Endothelial cell of umbilical vein (primary cell): ENCODE results near the gene IFNB1. TPM values are rescaled to one million over a fixed set of nuclear protein-coding genes. Genes with fewer than 3 reads are reported as not detected.

ENCODE experiments used
- BruUV-seq: library from RNA; stranded (reverse); fragments of 400-500 nt; replicated peaks from 2 replicates; lab custom pipeline; 2021; lab: Mats Ljungman, UMichigan
- CTCF ChIA-PET: fragments of 300-600, 350-600 bp; sonication (Branson Sonifier 250); formaldehyde crosslinking; loops from one replicate; lab custom pipeline; 2021; ENCODE audit warnings: antibody characterized with exemption, inconsistent platforms; lab: Charles Lee
- POLR2A ChIA-PET: fragments of 300-600, 350-600 bp; sonication (Branson Sonifier 250); formaldehyde crosslinking; loops from one replicate; lab custom pipeline; 2021; ENCODE audit warnings: antibody characterized with exemption, inconsistent platforms; lab: Charles Lee
- DNase-seq: peaks from one replicate; pipeline ENCODE4 v3.0.0-alpha.2; 2011; ENCODE audit warnings: low read depth, low spot score
- FAIRE-seq: peaks from 2 replicates; lab custom pipeline; 2011; peaks lifted over from hg19 to GRCh38; lab: Jason Lieb, UNC
- H2AFZ ChIP-seq: 2 replicates; pipeline ENCODE4 v1.6.0; 2012; ENCODE audit warnings: low read depth, low read length, control low read depth, inconsistent platforms
- H3K27ac ChIP-seq: 2 replicates; pipeline ENCODE4 v1.5.1; 2011; ENCODE audit warnings: low read depth, mild to moderate bottlenecking, control low read depth, low read length, moderate library complexity; ENCODE audit not compliant: insufficient read depth
- H3K27me3 ChIP-seq, 2 experiments: 2 replicates each; pipeline versions ENCODE4 v1.6.0 to v1.6.1; 2011; ENCODE audit warnings: low read length in 2 of 2, mixed read lengths in 1 of 2; ENCODE audit not compliant: control insufficient read depth in 2 of 2, insufficient read depth in 2 of 2
- H3K36me3 ChIP-seq, 2 experiments: 2 replicates in 1 of 2; 3 replicates in 1 of 2; pipeline ENCODE4 v1.5.1; 2011; ENCODE audit warnings: low read length in 2 of 2, mild to moderate bottlenecking in 1 of 2, moderate library complexity in 1 of 2; ENCODE audit not compliant: control insufficient read depth in 2 of 2, insufficient read depth in 2 of 2; ENCODE audit errors: extremely low read depth in 1 of 2
- H3K4me1 ChIP-seq: 3 replicates; pipeline ENCODE4 v1.5.1; 2011; ENCODE audit warnings: mild to moderate bottlenecking, low read length; ENCODE audit not compliant: control insufficient read depth, insufficient read depth; ENCODE audit errors: extremely low read depth
- H3K4me2 ChIP-seq: 2 replicates; pipeline ENCODE4 v1.6.1; 2011; ENCODE audit warnings: low read length, control low read depth, mixed read lengths; ENCODE audit not compliant: insufficient read depth
- H3K4me3 ChIP-seq, 3 experiments: fragments of 200-600 bp in 1 of 3; sonication (generic), shearing (Covaris generic) in 1 of 3; replicated peaks in 1 of 3; 2 replicates each; pipeline ENCODE4 v1.5.1; 2011 to 2016; ENCODE audit warnings: control low read depth in 3 of 3, low read length in 3 of 3, mild to moderate bottlenecking in 2 of 3, inconsistent platforms in 1 of 3, low read depth in 1 of 3, moderate library complexity in 1 of 3; ENCODE audit not compliant: insufficient read depth in 1 of 3
- H3K79me2 ChIP-seq: 2 replicates; pipeline ENCODE4 v1.6.0; 2012; ENCODE audit warnings: low read length, inconsistent platforms; ENCODE audit not compliant: control insufficient read depth, insufficient read depth
- H3K9ac ChIP-seq: replicated peaks from 2 replicates; pipeline ENCODE3; 2011; ENCODE audit warnings: low read length, control low read depth; ENCODE audit not compliant: insufficient read depth; ENCODE audit errors: extremely low read depth
- H3K9me1 ChIP-seq: replicated peaks from 3 replicates; pipeline ENCODE4 v1.6.0; 2011; ENCODE audit warnings: mild to moderate bottlenecking, low read length; ENCODE audit not compliant: control insufficient read depth, insufficient read depth; ENCODE audit errors: extremely low read depth
- H3K9me3 ChIP-seq: replicated peaks from 2 replicates; pipeline ENCODE4 v1.5.1; 2012; ENCODE audit warnings: low read length, inconsistent platforms; ENCODE audit not compliant: control insufficient read depth, insufficient read depth
- H4K20me1 ChIP-seq: replicated peaks from 2 replicates; pipeline ENCODE3; 2011; ENCODE audit warnings: mild to moderate bottlenecking, low read length; ENCODE audit not compliant: control insufficient read depth, insufficient read depth; ENCODE audit errors: extremely low read depth
- EZH2 ChIP-seq: IDR thresholded peaks from 2 replicates; pipeline ENCODE4 v1.6.1; 2012; ENCODE audit warnings: borderline replicate concordance, low read depth, mild to moderate bottlenecking, moderate library complexity, low read length, inconsistent platforms; ENCODE audit not compliant: severe bottlenecking
- FOS ChIP-seq: IDR thresholded peaks from 2 replicates; pipeline ENCODE4 v1.6.1; 2011; ENCODE audit warnings: mild to moderate bottlenecking, low read length, moderate library complexity, borderline replicate concordance; ENCODE audit not compliant: insufficient read depth
- GATA2 ChIP-seq: IDR thresholded peaks from 2 replicates; pipeline ENCODE4 v1.7.0; 2011; ENCODE audit warnings: low read depth, mild to moderate bottlenecking, moderate library complexity, mixed read lengths, low read length; ENCODE audit not compliant: insufficient read length, insufficient read depth
- JUN ChIP-seq: IDR thresholded peaks from 2 replicates; pipeline ENCODE4 v1.6.1; 2011; ENCODE audit warnings: borderline replicate concordance, low read depth; ENCODE audit not compliant: insufficient read length, insufficient read depth
- MAX ChIP-seq: IDR thresholded peaks from 2 replicates; pipeline ENCODE4 v1.6.1; 2011; ENCODE audit not compliant: insufficient read depth, insufficient read length
- MYC ChIP-seq: IDR thresholded peaks from one replicate; pipeline ENCODE4 v1.6.1; 2011; ENCODE audit warnings: mild to moderate bottlenecking, low read depth, low read length
- POLR2AphosphoS5 ChIP-seq: IDR thresholded peaks from 2 replicates; pipeline ENCODE4 v1.6.1; 2012; ENCODE audit warnings: low read depth, mild to moderate bottlenecking, control low read depth, low read length, moderate library complexity; ENCODE audit not compliant: insufficient read depth
- dilution Hi-C: fragments of 300-500 bp; cut with MboI; formaldehyde crosslinking; loops from one replicate; pipeline ENCODE4 v1.15.0; 2019; ENCODE audit warnings: low sequenced_read_pairs; ENCODE audit not compliant: extremely low pct_ligation_motif_present
- intact Hi-C: fragments of 100-400 bp; cut with micrococcal nuclease; formaldehyde crosslinking; loops from one replicate; pipeline ENCODE4 v1.10.0; 2022
- polyA plus RNA-seq, 4 experiments: library from polyadenylated mRNA; depleted of rRNA in 3 of 4; stranded (reverse) in 3 of 4; unstranded in 1 of 4; fragments of >200 nt; gene quantifications; 2 replicates each; pipeline versions ENCODE4 v1.2.1 to v1.2.3, GENCODE V29; 2011 to 2012; ENCODE audit warnings: missing spikeins in 1 of 4
- total RNA-seq: library from RNA; stranded (reverse); gene quantifications from 2 replicates; pipeline ENCODE4 v1.2.3, GENCODE V29; 2021
- TF ChIP-seq, protein P1 (sequence below), 2 donors: IDR thresholded peaks; 1 replicate in 1 of 2; 2 replicates in 1 of 2; pipeline ENCODE4 v1.5.1; 2011; ENCODE audit warnings: low read length in 2 of 2, mild to moderate bottlenecking in 2 of 2, moderate library complexity in 2 of 2, control low read depth in 1 of 2, inconsistent platforms in 1 of 2, low read depth in 1 of 2; ENCODE audit not compliant: insufficient read depth in 1 of 2; ENCODE audit errors: extremely low read depth in 1 of 2

The IFNB1 gene
- total and polyA plus RNA-seq, 2 donors (not counting 3 experiments of a cell fraction or from before 2014, with no cell fraction given) = not detected

GRCh38 chr9:21078702-21079101 lies 960 bp upstream of the IFNB1 start:
- no peak overlapping the region for H3K27ac ChIP-seq
- H3K79me2 ChIP-seq = no peaks in the 10 kb centered on the region
- dilution Hi-C loops = no loop called here
- intact Hi-C loops = no loop called here
- H2AFZ ChIP-seq = no peak overlapping the region
- H3K9me1 ChIP-seq = peaks cover 2% of the 10 kb centered on the region
- no peaks in the 10 kb centered on the region for H3K9me3 ChIP-seq
- CTCF ChIA-PET = interaction anchor here (0.7 to 1.9 kb wide), 6 partner anchors 8 to 32 kb away, joined by 3 to 11 read pairs (median 5); no protein-coding TSS in a partner anchor
- H3K36me3 ChIP-seq = no peaks in the 10 kb centered on the region
- peaks cover 13% of the 10 kb centered on the region for H3K4me1 ChIP-seq
- no peak overlapping the region for H3K4me2 ChIP-seq
- TF ChIP-seq EZH2 (no peak), FOS (no peak), MYC (no peak), MAX (no peak), POLR2AphosphoS5 (no peak), GATA2 (no peak), JUN (no peak)
- TF ChIP-seq, protein P1, sequence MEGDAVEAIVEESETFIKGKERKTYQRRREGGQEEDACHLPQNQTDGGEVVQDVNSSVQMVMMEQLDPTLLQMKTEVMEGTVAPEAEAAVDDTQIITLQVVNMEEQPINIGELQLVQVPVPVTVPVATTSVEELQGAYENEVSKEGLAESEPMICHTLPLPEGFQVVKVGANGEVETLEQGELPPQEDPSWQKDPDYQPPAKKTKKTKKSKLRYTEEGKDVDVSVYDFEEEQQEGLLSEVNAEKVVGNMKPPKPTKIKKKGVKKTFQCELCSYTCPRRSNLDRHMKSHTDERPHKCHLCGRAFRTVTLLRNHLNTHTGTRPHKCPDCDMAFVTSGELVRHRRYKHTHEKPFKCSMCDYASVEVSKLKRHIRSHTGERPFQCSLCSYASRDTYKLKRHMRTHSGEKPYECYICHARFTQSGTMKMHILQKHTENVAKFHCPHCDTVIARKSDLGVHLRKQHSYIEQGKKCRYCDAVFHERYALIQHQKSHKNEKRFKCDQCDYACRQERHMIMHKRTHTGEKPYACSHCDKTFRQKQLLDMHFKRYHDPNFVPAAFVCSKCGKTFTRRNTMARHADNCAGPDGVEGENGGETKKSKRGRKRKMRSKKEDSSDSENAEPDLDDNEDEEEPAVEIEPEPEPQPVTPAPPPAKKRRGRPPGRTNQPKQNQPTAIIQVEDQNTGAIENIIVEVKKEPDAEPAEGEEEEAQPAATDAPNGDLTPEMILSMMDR (IDR thresholded peaks at IDR 0.05; ENCODE audit: extremely low read depth in 1 of 2, insufficient read depth in 1 of 2, low read depth in 1 of 2, low read length in 2 of 2) = no peak
- no peak overlapping the region for H3K9ac ChIP-seq
- BruUV-seq = no TSS peak
- DNase-seq = no peak
- H3K4me3 ChIP-seq = no peak overlapping the region
- peaks cover 2 to 8% of the 10 kb centered on the region in 2 experiments for H3K27me3 ChIP-seq
- no peak for FAIRE-seq
- H4K20me1 ChIP-seq = no peaks in the 10 kb centered on the region
- POLR2A ChIA-PET = no interaction called here
